Measurements from ENCODE around the gene STXBP6. TPM values are rescaled to one million over a fixed set of nuclear protein-coding genes. Genes with fewer than 3 reads are reported as not detected.

The STXBP6 gene
- polyA plus RNA-seq, 1 donor (not counting 4 experiments of a cell fraction or from before 2014, with no cell fraction given): 1.4 TPM

- no peaks in the 10 kb centered on the region for H3K79me2 ChIP-seq (ENCODE audit: control insufficient read depth, insufficient read depth, low read length)
Measured at GRCh38 chr14:24913021-24913420, 136.9 kb downstream of the STXBP6 start.

GRCh38 chr14:24911324-24912109 lies 138.4 kb downstream of the STXBP6 start:
- Histone ChIP-seq H4K20me1 (ENCODE audit: control insufficient read depth, extremely low read depth, insufficient read depth, low read length) (no peaks in the 10 kb centered on the region), H3K27me3 (ENCODE audit: control insufficient read depth, extremely low read depth, insufficient read depth, low read length) (no peaks in the 10 kb centered on the region), H3K4me1 (ENCODE audit: control insufficient read depth, extremely low read depth, insufficient read depth, low read length) (no peaks in the 10 kb centered on the region), H3K36me3 (ENCODE audit: control insufficient read depth in 2 of 2, extremely low read depth in 1 of 2, insufficient read depth in 2 of 2, low read length in 2 of 2) (no peaks in the 10 kb centered on the region), H3K27ac (ENCODE audit: control insufficient read depth, insufficient read depth, low read length) (no peak overlapping the region), H2AFZ (ENCODE audit: control insufficient read depth, low read length) (no peak overlapping the region), H3K9me3 (ENCODE audit: control insufficient read depth, low read depth, low read length) (no peaks in the 10 kb centered on the region), H3K9ac (ENCODE audit: control insufficient read depth, extremely low read depth, insufficient read depth, low read length) (no peak overlapping the region), H3K79me2 (ENCODE audit: control insufficient read depth, insufficient read depth, low read length) (no peaks in the 10 kb centered on the region), H3K9me1 (ENCODE audit: control insufficient read depth, extremely low read depth, insufficient read depth, low read length) (no peaks in the 10 kb centered on the region), H3K4me2 (ENCODE audit: control insufficient read depth, extremely low read depth, insufficient read depth, low read depth, low read length) (no peak overlapping the region), H3K4me3 (ENCODE audit: control insufficient read depth in 2 of 3, extremely low read depth in 1 of 3, insufficient read depth in 2 of 3, low read depth in 1 of 3, low read length in 3 of 3) (no peak overlapping the region)
- DNase-seq (ENCODE audit: low read depth, low spot score) (no peak), FAIRE-seq (peak; percentile 13)
- dilution Hi-C loops (cut with MboI; ENCODE audit: extremely low pct_ligation_motif_present, low sequenced_read_pairs): no loop called here
- no peak for TF ChIP-seq CTCF (optimal IDR thresholded peaks at IDR 0.05 in 1 of 3, IDR thresholded peaks at IDR 0.05 in 1 of 3, conservative IDR thresholded peaks at IDR 0.05 in 1 of 3; ENCODE audit: extremely low read depth in 1 of 3, insufficient read depth in 2 of 3, low read length in 3 of 3)
- TF ChIP-seq EZH2 (IDR thresholded peaks at IDR 0.05; ENCODE audit: low read length): no peak

More at GRCh38 chr14:24913021-24913420, 136.9 kb downstream of the STXBP6 start:
- Histone ChIP-seq H3K9ac (ENCODE audit: control insufficient read depth, extremely low read depth, insufficient read depth, low read length) (no peak overlapping the region), H3K4me3 (ENCODE audit: control insufficient read depth in 2 of 3, extremely low read depth in 1 of 3, insufficient read depth in 2 of 3, low read depth in 1 of 3, low read length in 3 of 3) (no peak overlapping the region), H3K9me1 (ENCODE audit: control insufficient read depth, extremely low read depth, insufficient read depth, low read length) (no peaks in the 10 kb centered on the region), H3K9me3 (ENCODE audit: control insufficient read depth, low read depth, low read length) (no peaks in the 10 kb centered on the region), H3K27ac (ENCODE audit: control insufficient read depth, insufficient read depth, low read length) (no peak overlapping the region), H3K4me2 (ENCODE audit: control insufficient read depth, extremely low read depth, insufficient read depth, low read depth, low read length) (no peak overlapping the region), H4K20me1 (ENCODE audit: control insufficient read depth, extremely low read depth, insufficient read depth, low read length) (no peaks in the 10 kb centered on the region), H3K4me1 (ENCODE audit: control insufficient read depth, extremely low read depth, insufficient read depth, low read length) (no peaks in the 10 kb centered on the region), H3K27me3 (ENCODE audit: control insufficient read depth, extremely low read depth, insufficient read depth, low read length) (no peaks in the 10 kb centered on the region), H2AFZ (ENCODE audit: control insufficient read depth, low read length) (no peak overlapping the region), H3K36me3 (ENCODE audit: control insufficient read depth in 2 of 2, extremely low read depth in 1 of 2, insufficient read depth in 2 of 2, low read length in 2 of 2) (no peaks in the 10 kb centered on the region)
- TF ChIP-seq CTCF (optimal IDR thresholded peaks at IDR 0.05 in 1 of 3, IDR thresholded peaks at IDR 0.05 in 1 of 3, conservative IDR thresholded peaks at IDR 0.05 in 1 of 3; ENCODE audit: extremely low read depth in 1 of 3, insufficient read depth in 2 of 3, low read length in 3 of 3) (no peak), EZH2 (IDR thresholded peaks at IDR 0.05; ENCODE audit: low read length) (no peak)
- FAIRE-seq: no peak
- dilution Hi-C loops (cut with MboI; ENCODE audit: extremely low pct_ligation_motif_present, low sequenced_read_pairs): no loop called here
- DNase-seq (ENCODE audit: low read depth, low spot score): no peak
